WI38 (cell line): ENCODE data around the gene HYI.

ENCODE experiments used
- H3K4me3 ChIP-seq: 2 replicates; pipeline ENCODE4 v1.5.1; 2011; ENCODE audit warnings: low read depth, mild to moderate bottlenecking, control low read depth, low read length
- CTCF ChIP-seq: IDR thresholded peaks from 2 replicates; pipeline ENCODE4 v1.5.1; 2012; ENCODE audit warnings: low read depth, mild to moderate bottlenecking, control low read depth, low read length

Gene HYI

DNA sequence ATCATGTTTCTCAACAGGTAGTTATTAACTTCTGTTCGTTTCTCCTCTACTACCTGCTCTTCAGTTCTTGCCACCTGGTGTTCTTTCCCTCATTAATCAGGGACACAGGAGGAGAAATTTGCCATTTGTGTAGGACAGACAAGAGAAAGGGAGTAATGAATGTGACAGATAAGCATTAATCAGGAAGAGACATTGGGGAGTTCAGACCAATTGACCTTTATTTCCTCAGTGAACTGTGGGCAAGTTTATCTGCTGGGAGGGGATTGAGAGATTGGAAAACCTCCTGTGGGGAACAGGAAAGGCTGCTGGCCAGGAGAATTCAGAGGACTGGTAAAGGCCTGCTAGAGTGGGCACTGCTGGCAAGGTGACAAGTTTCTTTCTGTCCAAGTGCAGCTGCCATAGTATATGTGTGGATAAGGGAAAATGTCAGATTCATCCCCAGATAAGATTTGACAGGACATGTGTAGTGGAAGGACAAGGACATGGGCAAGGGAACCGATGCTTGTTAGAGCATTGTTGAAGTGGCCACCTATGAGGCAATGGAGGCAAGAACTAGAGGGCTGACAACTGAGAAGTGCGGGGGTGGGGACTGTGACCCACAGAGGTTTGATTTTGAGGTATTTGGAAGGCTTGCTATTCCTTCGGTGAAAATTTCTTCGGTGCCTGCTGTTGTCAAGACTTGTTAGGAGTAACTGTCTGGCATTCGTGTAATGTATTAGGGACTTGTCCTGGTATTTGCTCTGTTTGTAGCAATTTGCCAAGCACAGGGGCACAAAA, 51.5 kb downstream of the HYI start:
- no peak for TF ChIP-seq CTCF
- no peak overlapping the region for H3K4me3 ChIP-seq
